Left colon (tissue), 2 donors: ENCODE measurements around the gene MAGEB6B. TPM values are rescaled to one million over a fixed set of nuclear protein-coding genes. Genes with fewer than 3 reads are reported as not detected.
"Not testable (repeated sequence)": the region's sequence is repeated elsewhere in the genome, so short reads cannot be mapped to it uniquely, and the experiment has no call there.

Experiments
- ATAC-seq: fragments of 200-7000 bp; cut with Tn5 transposase; one replicate; pipeline ENCODE4 v1.9.1; 2020; ENCODE audit warnings: mild to moderate bottlenecking, moderate library complexity
- DNase-seq, 2 donors: peaks; one replicate each; pipeline ENCODE4 v3.0.0-alpha.2; 2020
- intact Hi-C, 2 donors: fragments of 100-400 bp; cut with DNase I in 1 of 2; cut with micrococcal nuclease in 1 of 2; formaldehyde crosslinking; loops; one replicate each; pipeline versions ENCODE4 v1.11.2 to v1.14.0; 2022; cut with DNase I, micrococcal nuclease
- long read RNA-seq: library from polyadenylated mRNA; unstranded; transcript quantifications from one replicate; pipeline ENCODE4 v2.0.0, GENCODE V29; 2021
- total RNA-seq, 2 donors: library from RNA; stranded (reverse); fragmentation: NEBNext Ultra II Directional; extraction: Animal tissue kit (Norgen Biotek cat#: 25700); gene quantifications; one replicate each; pipeline ENCODE4 v1.2.1, GENCODE V29; 2021
- donor health status: DM: no; HTN: no; CAD: no.
- donor health status: DM: yes; HTN: yes; CAD: no.

MAGEB6B gene
- total RNA-seq, result not detected
- long read RNA-seq, result 0 reads

GRCh38 chrX:26160301-26160700 lies at the start of gene MAGEB6B:
Gene MAGEB6B (plus strand): TSS chrX:26160601. CDS start chrX:26160601, 0 bp downstream.
- ATAC-seq, result no peak
- intact Hi-C loops, result no loop called here
- DNase-seq, result no peak

- ATAC-seq (no peak), DNase-seq (no peak)
- intact Hi-C loops, result no loop called here
Measured at GRCh38 chrX:26138274-26138673, 22.1 kb upstream of the MAGEB6B start, which contains the start of gene MAGEB18. Gene MAGEB18 (plus strand): TSS chrX:26138343. CDS start chrX:26138986, 643 bp downstream.

GRCh38 chrX:26146024-26146423 lies 14.4 kb upstream of the MAGEB6B start:
- ATAC-seq (no peak), DNase-seq (no peak)
- intact Hi-C loops, result no loop called here

GRCh38 chrX:26192204-26192603 lies 31.8 kb downstream of the MAGEB6B start, which contains the start of gene MAGEB6:
Gene MAGEB6 (plus strand): TSS chrX:26192440. CDS start chrX:26193847, 1,407 bp downstream.
- intact Hi-C loops, result no loop called here
- ATAC-seq, result no peak
- DNase-seq, result no peak

- ATAC-seq, result no peak
- no peak for DNase-seq
- intact Hi-C loops, result no loop called here
Measured at GRCh38 chrX:26203561-26203960, 43.2 kb downstream of the MAGEB6B start.

- ATAC-seq, intact Hi-C loops, DNase-seq: not testable (repeated sequence)
Measured at GRCh38 chrX:26204717-26205116, 44.3 kb downstream of the MAGEB6B start.

- no peak for ATAC-seq
- intact Hi-C loops, result no loop called here
- no peak for DNase-seq
Measured at GRCh38 chrX:26208012-26208411, 47.6 kb downstream of the MAGEB6B start.

Other genes with a start within 250 kb of the MAGEB6B start
- gene MAGEB18, start 22.3 kb upstream of the MAGEB6B start, total RNA-seq, result not detected
- not detected for gene MAGEB6, start 31.8 kb downstream of the MAGEB6B start, total RNA-seq
- not detected for gene MAGEB5, start 55.6 kb downstream of the MAGEB6B start, total RNA-seq